Esophagus muscularis mucosa (tissue), 4 donors: ENCODE results near the gene LAMA3.

Experiments
- EP300 ChIP-seq: sonication (generic); formaldehyde crosslinking; IDR thresholded peaks from one replicate; pipeline ENCODE4 v1.6.1; 2017; ENCODE audit warnings: antibody characterized with exemption
- POLR2A ChIP-seq: fragments of 450-650 bp; IDR thresholded peaks from one replicate; pipeline ENCODE4 v1.6.1; 2017; ENCODE audit warnings: antibody characterized with exemption, moderate library complexity, mild to moderate bottlenecking, low read depth
- TF ChIP-seq, protein P1 (sequence below), 3 experiments: fragments of 200-600 bp in 2 of 3; fragments of 450-650 bp in 1 of 3; sonication (generic) in 2 of 3; IDR thresholded peaks; one replicate each; pipeline ENCODE4 v1.5.1; 2017 to 2019; ENCODE audit warnings: antibody characterized with exemption in 3 of 3, mild to moderate bottlenecking in 2 of 3, moderate library complexity in 1 of 3

DNA sequence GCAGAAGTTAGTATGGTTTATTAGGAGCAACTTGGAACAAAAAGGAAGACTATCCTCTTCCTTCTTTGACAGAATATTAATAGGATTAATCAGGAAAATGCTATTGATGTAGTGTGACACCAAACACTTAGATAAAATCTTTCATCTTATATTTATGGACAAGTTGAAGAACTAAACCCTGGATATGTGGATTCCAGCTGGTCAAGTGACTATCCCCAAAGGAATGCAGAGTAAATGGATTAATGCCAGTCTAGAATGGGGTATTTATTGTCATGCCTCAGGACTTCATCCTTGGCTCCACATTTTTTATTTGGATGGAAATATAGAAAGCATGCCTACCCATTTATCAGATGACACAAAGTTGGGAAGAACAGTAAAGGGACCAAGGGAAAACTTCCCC is 201.3 kb downstream of the LAMA3 start:
- TF ChIP-seq POLR2A (no peak), EP300 (no peak)
- TF ChIP-seq, protein P1, sequence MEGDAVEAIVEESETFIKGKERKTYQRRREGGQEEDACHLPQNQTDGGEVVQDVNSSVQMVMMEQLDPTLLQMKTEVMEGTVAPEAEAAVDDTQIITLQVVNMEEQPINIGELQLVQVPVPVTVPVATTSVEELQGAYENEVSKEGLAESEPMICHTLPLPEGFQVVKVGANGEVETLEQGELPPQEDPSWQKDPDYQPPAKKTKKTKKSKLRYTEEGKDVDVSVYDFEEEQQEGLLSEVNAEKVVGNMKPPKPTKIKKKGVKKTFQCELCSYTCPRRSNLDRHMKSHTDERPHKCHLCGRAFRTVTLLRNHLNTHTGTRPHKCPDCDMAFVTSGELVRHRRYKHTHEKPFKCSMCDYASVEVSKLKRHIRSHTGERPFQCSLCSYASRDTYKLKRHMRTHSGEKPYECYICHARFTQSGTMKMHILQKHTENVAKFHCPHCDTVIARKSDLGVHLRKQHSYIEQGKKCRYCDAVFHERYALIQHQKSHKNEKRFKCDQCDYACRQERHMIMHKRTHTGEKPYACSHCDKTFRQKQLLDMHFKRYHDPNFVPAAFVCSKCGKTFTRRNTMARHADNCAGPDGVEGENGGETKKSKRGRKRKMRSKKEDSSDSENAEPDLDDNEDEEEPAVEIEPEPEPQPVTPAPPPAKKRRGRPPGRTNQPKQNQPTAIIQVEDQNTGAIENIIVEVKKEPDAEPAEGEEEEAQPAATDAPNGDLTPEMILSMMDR (IDR thresholded peaks at IDR 0.05), result no peak
